Stimulated activated memory B cell treated with anti-CD40 and anti-IgM and Interleukin-4, amounts not matched to agents 10 μg/mL and 1 μg/mL and 100 μg/mL, for 72 hours (primary cell): ENCODE results near the gene IGSF21.

Source experiments
- ATAC-seq: fragments of 150-1000 bp; cut with Tn5 transposase; 2 replicates; pipeline ENCODE4 v1.10.0; 2021
- H3K27ac Mint-ChIP-seq: one replicate; pipeline ENCODE4 v1.8.0; 2022; ENCODE audit warnings: mild to moderate bottlenecking, mixed read lengths
- H3K27me3 Mint-ChIP-seq: one replicate; pipeline ENCODE4 v1.8.0; 2022; ENCODE audit warnings: mixed read lengths
- H3K36me3 Mint-ChIP-seq: one replicate; pipeline ENCODE4 v1.8.0; 2022; ENCODE audit warnings: mixed read lengths
- H3K4me1 Mint-ChIP-seq: one replicate; pipeline ENCODE4 v1.8.0; 2022; ENCODE audit warnings: mixed read lengths
- H3K4me3 Mint-ChIP-seq: one replicate; pipeline ENCODE4 v1.8.0; 2022; ENCODE audit warnings: mild to moderate bottlenecking, moderate library complexity, mixed read lengths
- H3K9me3 Mint-ChIP-seq: one replicate; pipeline ENCODE4 v1.8.0; 2022; ENCODE audit warnings: mixed read lengths

IGSF21 gene

DNA sequence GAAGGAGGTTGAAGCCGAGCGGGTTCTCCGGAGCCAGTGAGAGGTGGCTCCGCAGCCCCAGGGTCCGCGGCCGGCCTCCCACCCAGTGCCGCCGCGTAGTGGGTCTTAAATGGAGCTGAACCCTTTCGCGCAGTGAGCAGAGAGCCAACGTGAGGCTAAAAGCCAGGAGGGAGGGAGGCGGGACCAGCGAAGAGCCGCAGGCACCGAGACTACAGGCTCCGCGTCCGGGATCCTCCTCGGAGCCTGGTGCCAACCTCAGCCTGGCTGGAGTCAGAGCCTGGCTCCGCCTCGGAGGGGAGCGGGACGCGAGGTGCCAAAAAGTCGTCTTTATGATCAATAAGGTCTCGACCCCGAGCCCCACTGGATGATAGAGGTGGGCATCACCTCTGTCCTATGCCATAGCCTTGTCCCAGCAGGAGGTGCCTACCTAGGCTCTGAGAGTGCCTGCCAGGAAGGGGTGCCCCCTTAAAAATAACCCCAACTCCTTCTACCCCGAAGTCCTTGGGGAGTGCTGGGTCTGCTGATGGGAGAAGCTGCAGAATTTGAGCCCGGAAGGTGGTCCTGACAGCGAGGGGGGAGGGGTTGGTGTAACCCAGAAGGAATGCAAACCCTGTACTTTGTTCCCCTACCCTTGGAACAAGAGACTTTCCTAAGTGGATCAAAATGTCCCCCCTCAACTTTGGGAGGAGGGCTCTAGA, 1.6 kb downstream of the IGSF21 start:
- H3K4me3 Mint-ChIP-seq = no peak overlapping the region
- peaks cover 73% of the 10 kb centered on the region for H3K27me3 Mint-ChIP-seq
- no peak overlapping the region for H3K27ac Mint-ChIP-seq
- no peak for ATAC-seq
- H3K36me3 Mint-ChIP-seq = no peaks in the 10 kb centered on the region
- H3K4me1 Mint-ChIP-seq = peaks cover 8% of the 10 kb centered on the region
- no peaks in the 10 kb centered on the region for H3K9me3 Mint-ChIP-seq

DNA sequence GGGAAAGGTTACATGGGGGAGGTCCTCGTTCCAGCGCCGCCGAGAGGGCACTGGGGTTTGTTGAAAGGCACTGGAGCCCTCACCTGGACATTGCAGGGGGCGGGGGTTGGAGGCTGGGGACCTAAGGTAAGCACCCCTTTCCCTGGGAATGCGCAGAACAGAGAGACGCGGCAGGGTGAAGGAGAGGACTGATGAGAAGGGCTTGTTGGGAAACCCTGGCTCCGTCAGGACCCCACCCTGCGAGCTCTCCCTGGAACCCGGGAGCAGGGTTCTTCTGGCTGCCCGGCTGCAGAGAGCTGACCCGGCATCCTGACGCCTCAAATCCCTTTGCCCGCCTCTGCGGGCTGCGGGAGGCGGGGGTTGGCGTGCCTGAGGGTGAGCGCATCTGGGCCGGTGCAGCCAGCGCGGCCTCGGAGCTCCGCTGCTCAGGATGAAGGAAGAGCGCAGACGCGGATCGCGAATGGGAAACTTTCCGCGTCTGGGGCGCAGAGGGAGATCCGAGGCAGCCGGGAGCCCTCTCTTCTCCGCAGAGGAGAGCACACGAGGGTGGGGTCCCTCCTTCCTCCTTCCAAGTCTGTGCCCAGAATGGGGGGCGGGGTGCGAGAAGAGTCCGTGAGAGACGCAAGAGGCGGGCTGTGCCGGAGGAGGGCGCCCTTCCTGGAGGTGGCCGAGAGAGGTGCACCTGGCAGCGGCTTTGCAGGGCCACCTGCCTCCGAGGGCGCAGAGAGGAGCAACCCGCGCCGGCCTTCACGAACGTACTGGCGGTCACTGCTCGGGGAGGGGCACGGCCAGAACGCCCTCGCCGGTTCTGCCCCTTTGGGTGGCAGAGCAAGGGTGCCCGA, 2.4 kb downstream of the IGSF21 start:
- peaks cover 76% of the 10 kb centered on the region for H3K27me3 Mint-ChIP-seq
- ATAC-seq = no peak

DNA sequence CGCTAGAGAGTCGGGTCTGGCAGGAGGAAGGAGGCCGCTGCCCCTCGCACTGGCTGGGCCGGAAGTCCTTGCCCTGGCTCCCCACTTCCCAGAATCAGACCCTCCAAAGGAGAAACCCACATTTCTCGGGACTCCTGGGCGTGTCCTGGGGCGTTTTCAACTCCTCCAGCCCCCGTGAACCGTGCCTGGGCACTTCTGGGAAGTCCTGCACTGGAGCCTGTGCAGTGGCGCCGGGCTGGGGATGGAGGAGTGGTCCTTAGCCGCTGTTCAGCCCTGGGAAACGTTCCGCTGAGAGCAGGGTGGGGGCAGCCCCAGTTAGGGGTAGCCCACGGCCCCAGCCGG, 3.0 kb downstream of the IGSF21 start:
- Mint-ChIP-seq H3K36me3 (no peaks in the 10 kb centered on the region), H3K27me3 (peaks cover 81% of the 10 kb centered on the region), H3K27ac (no peak overlapping the region), H3K4me3 (no peak overlapping the region), H3K4me1 (peaks cover 8% of the 10 kb centered on the region), H3K9me3 (no peaks in the 10 kb centered on the region)
- no peak for ATAC-seq

More for the DNA sequence above, 2.4 kb downstream of the IGSF21 start:
- Mint-ChIP-seq H3K36me3 (no peaks in the 10 kb centered on the region), H3K4me3 (peak overlapping the region; percentile 19), H3K27ac (no peak overlapping the region), H3K9me3 (no peaks in the 10 kb centered on the region), H3K4me1 (peaks cover 8% of the 10 kb centered on the region)

DNA sequence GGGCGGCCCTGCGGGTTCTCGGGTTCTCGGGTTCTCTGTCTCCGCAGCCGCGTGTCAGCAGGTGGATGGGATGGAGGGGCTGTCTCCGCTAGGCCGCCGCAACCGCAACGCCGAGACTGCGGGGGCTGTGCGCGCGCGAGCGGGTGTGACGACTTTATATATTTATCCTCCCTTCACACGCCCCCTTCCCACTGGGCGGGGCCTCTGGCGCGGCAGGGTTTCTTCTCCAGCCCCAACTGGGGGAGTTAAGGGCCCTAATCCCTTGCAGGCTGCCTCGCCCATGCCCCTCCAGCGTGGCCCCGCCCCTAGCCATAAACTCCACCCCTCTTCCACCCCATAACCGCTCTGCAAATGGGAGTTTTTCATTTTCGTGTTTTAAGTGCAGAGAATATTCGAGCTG, 3.4 kb downstream of the IGSF21 start:
- Mint-ChIP-seq H3K9me3 (no peaks in the 10 kb centered on the region), H3K4me1 (peaks cover 8% of the 10 kb centered on the region), H3K4me3 (peak overlapping the region; percentile 10), H3K27ac (no peak overlapping the region), H3K36me3 (no peaks in the 10 kb centered on the region), H3K27me3 (peaks cover 84% of the 10 kb centered on the region)
- no peak for ATAC-seq

DNA sequence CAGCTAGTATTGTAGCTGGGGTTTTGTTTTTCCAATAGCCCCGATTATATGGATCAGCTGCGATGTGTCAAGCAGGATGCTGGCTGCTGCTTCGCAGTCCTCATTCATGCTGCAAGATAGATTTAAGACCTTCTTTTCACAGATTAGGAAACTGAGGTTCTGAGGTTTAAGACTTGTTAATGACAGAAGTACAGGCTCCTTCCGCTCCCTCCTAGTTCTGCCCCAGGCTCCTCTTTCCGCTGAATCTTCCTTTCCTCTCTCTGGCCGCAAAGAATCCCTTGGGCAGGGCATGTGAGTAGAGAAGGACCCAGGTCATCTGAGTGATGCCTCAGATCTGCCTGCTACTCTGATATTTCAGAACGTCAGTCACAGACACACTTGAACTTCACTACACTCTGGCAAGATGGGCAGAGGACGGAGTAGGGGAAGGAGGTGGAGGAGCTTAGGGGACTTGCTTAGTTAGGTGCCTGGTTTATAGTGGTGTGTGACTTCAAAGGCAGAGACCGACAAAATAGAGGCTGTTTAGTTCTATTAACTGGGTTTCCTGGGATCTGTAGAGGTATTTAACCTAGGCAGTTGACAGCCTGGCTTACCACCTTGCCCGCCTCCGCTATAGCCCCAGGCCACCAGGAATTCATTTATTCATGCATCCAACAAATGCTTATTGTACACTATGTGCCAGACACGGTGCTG, 4.2 kb downstream of the IGSF21 start:
- Mint-ChIP-seq H3K27me3 (peaks cover 84% of the 10 kb centered on the region), H3K4me3 (no peak overlapping the region), H3K4me1 (peaks cover 8% of the 10 kb centered on the region), H3K9me3 (no peaks in the 10 kb centered on the region), H3K27ac (no peak overlapping the region), H3K36me3 (no peaks in the 10 kb centered on the region)
- no peak for ATAC-seq

DNA sequence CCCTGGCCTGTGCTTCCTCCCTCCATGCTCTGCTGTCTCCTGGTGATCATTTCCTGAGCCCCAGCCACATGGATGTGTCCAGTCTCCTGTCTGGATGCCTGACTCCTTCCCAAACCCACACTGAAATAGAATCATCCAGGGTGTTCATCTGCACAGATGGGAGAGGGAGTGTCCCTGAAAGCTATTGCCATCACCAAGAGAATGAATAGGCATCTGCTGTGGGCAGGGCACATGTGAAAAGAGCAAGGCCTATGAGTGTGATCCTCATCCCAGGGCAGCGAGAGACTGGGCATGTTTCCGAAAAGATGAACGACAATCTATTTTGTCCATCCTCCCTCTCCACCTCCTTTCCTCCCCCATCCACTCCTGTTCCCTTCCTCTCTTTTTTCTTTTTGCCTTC, 5.0 kb downstream of the IGSF21 start:
- Mint-ChIP-seq H3K4me3 (no peak overlapping the region), H3K27ac (no peak overlapping the region), H3K9me3 (no peaks in the 10 kb centered on the region), H3K36me3 (no peaks in the 10 kb centered on the region), H3K27me3 (peaks cover 80% of the 10 kb centered on the region), H3K4me1 (peaks cover 8% of the 10 kb centered on the region)
- no peak for ATAC-seq

DNA sequence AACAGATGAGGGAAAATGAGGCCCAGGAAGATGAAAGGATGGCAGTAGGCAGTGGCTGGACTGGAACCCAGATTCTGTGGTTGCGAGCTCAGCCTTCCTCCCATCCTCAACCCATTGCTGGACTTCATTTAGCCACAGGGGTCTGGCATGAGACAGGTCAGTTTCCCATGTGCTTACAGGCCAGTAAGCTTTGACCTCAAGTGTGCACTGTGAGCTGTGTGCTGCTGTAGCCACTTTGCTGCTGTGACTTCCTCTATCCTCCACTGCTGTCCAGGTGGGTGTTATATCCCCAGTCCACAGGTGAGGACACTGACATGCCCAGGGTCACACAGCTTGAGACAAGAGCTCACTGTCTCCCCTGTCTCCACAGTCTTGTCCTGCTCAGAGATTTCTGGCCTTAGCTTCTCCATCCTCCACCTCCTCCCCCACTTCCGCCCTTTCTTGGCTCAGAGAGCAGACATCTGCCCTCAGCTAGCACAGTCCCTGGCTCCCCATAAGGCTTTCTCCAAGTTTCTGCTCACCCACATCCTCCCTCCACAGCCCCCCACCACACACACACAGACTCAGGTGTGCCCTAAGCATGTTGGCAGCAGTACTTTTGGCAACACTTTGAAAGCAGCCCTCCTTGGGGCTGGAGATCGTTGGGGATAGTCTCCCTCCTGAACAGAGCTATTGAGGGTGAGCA, 7.3 kb downstream of the IGSF21 start:
- Mint-ChIP-seq H3K27me3 (peaks cover 57% of the 10 kb centered on the region), H3K36me3 (no peaks in the 10 kb centered on the region)

DNA sequence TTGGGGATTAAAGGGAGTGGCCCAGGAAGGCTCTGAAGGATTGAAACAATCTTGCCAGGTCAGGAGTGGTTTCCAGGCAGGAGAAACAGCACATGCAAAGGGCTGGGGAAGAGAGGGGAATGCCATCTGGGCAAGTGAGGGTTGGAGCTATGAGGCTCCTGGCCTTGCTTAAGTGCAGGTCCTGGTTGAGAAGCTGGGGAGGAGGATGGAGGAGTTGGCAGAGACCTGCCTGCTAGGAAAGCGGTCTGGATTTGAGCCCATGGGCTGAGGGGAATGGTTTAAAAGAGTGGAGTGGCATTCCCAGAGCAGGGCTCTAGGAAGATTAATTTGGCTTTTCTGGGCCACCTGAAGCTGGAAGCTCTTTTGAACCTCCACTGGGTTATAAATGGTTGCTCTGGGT, 9.2 kb downstream of the IGSF21 start:
- peaks cover 41% of the 10 kb centered on the region for H3K27me3 Mint-ChIP-seq
- H3K27ac Mint-ChIP-seq = no peak overlapping the region
- H3K36me3 Mint-ChIP-seq = no peaks in the 10 kb centered on the region
- ATAC-seq = no peak
- no peaks in the 10 kb centered on the region for H3K9me3 Mint-ChIP-seq
- H3K4me1 Mint-ChIP-seq = no peaks in the 10 kb centered on the region
- H3K4me3 Mint-ChIP-seq = no peak overlapping the region

More for the DNA sequence above, 7.3 kb downstream of the IGSF21 start:
- H3K27ac Mint-ChIP-seq = no peak overlapping the region
- H3K4me1 Mint-ChIP-seq = peaks cover 5% of the 10 kb centered on the region
- no peak overlapping the region for H3K4me3 Mint-ChIP-seq
- H3K9me3 Mint-ChIP-seq = no peaks in the 10 kb centered on the region
- ATAC-seq = no peak

DNA sequence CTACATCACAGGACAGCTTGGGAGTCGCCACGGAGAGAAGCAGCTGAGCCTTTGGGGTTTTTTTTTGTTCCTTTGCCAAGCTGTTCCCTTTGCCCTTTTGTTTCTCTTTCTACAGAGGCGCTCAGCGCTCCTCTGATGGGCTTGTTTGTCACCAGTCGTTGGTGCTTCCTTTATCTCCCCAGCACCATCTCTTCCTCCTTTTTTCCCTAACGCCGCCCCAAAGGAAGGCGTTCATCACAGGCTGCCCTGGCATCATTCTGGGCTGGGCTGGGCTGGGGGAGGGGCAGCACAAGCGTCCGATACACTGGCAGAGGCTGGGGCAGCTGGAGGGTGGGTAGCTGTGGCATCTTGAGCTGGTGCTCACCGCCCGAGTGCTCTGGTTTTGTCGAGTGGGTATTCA, 10.5 kb downstream of the IGSF21 start:
- Mint-ChIP-seq H3K9me3 (no peaks in the 10 kb centered on the region), H3K4me3 (no peak overlapping the region), H3K4me1 (no peaks in the 10 kb centered on the region), H3K27me3 (peaks cover 28% of the 10 kb centered on the region), H3K27ac (no peak overlapping the region), H3K36me3 (no peaks in the 10 kb centered on the region)
- ATAC-seq = no peak

DNA sequence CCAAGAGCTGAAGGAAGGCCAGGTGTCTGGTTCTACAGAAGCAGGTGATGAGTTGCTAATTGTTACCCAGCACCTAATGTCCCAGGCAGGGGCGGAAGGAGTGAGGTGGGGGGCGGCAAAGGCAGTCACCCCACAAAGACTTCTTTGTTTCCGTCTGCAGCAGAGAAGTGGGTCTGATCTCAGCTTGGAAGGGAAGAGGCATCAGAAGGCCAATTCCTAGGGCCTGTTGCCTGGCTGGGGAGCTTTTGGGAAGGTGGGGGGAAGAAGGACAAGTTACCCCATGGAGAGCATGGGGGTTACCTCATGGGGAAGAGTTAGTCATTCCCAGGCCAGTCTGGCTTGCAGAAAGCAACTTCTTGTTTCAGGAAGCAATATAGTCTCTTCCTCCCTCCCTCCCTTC, 10.9 kb downstream of the IGSF21 start:
- Mint-ChIP-seq H3K4me1 (no peaks in the 10 kb centered on the region), H3K27me3 (peaks cover 24% of the 10 kb centered on the region)

DNA sequence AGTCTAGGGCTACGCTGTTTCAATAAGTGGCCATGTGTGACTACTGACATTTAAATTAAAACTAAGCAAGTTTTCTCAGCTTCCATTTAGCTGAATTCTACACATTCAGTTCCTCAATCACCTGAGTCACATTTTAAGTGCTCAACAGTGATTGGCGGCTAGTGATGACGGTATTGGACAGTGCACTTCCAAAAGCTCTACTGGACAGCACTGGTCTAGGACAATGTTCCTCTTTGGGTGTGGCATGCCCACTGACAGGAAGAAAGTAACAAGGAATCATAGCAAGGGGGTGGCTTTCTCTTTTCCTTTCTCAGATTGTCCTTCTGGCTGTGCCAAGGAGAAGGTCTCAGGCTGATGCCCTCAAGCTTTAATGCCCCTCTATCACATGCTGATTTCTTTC, 11.7 kb downstream of the IGSF21 start:
- Mint-ChIP-seq H3K27me3 (peaks cover 24% of the 10 kb centered on the region), H3K36me3 (no peaks in the 10 kb centered on the region), H3K27ac (no peak overlapping the region), H3K4me3 (no peak overlapping the region), H3K9me3 (no peaks in the 10 kb centered on the region), H3K4me1 (no peaks in the 10 kb centered on the region)
- ATAC-seq = no peak

More for the DNA sequence above, 10.9 kb downstream of the IGSF21 start:
- Mint-ChIP-seq H3K27ac (no peak overlapping the region), H3K36me3 (no peaks in the 10 kb centered on the region), H3K9me3 (no peaks in the 10 kb centered on the region), H3K4me3 (no peak overlapping the region)
- no peak for ATAC-seq

DNA sequence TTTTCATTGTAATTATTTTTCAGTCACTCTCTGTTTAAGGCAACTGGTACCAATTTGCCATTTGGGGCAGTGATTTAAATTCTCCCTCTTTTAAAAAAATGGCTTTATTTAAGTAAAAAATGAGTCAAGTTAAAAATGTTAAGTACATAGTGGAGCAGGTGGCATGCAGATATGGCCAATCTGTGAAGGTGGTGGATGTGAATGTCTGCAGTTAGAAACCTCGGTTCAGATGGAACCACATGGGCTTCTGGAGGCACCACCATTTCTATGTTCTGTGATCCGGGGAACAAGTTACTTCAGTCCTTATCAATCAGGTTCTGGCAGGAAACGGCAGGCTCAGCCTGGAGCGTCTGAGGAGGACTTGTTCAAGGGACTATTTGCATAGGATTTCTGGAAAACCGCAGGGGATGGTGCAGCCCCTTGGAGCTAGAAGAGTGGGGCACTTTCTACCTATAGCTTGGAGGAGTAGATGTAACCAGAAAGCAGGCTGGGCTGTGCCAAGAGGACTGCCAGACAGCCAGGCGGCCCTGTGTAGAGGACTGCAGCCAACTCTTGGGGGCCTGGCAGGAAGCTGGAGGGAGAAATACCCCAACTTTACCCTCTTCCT, 12.3 kb downstream of the IGSF21 start:
- Mint-ChIP-seq H3K27me3 (peaks cover 23% of the 10 kb centered on the region), H3K27ac (no peak overlapping the region), H3K36me3 (no peaks in the 10 kb centered on the region), H3K9me3 (no peaks in the 10 kb centered on the region), H3K4me3 (no peak overlapping the region), H3K4me1 (no peaks in the 10 kb centered on the region)
- no peak for ATAC-seq

DNA sequence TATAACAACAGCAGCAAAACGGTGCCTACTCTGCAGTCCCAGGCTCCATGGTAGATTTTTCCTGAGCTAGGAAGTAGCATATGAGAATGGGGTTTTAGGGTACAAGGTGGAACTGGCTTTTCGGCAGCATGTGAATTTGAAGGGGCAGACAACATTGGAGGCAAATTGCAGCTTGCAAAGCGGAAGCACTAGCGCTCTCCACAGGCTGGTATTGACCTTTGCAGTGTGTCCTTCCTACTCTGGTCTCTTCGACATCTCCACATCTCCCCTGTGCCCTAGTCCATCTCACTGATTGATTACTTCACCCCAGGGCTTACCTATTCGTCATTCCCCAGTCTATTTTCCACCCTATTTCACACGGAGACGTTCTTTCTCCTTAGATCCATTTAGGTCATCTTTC, 13.0 kb downstream of the IGSF21 start:
- no peak overlapping the region for H3K4me3 Mint-ChIP-seq
- H3K27me3 Mint-ChIP-seq = peaks cover 16% of the 10 kb centered on the region

DNA sequence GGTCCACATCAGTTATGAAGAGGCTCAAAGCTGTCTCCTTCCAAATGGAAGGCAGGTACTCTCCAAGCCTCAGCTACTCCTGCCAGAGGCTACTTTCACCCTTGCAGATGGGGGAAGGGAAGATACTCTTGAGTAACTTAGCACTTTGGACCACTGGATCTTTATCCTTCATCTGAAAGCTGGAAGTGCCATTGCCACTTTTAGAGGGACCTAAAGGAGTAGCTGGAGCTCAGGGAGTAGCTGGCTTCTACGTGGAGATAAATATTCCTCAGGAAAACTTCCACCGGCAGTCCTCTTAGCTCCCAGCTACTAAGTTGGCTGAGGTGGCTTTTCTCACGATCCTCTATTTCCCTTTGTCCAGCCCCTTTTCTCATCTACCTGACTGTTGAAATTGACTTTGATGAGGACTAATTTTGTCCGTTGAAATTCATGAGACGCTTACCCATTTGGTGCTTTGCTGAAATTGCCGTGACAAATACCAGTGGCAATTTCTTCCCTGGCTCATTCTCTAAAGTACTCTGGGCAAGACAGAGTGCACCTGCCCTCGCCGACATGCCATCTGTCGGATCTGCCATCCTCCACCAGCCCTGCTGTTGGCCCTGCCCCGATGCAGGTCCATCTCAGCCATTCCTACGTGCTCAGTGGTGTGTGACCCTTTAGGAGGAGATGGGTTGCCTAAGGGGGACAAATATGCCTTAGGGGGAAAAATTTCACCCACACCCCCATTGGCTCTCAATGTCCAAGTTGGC, 13.6 kb downstream of the IGSF21 start:
- Mint-ChIP-seq H3K9me3 (no peaks in the 10 kb centered on the region), H3K4me1 (no peaks in the 10 kb centered on the region), H3K27me3 (peaks cover 9% of the 10 kb centered on the region), H3K36me3 (no peaks in the 10 kb centered on the region), H3K27ac (no peak overlapping the region), H3K4me3 (no peak overlapping the region)
- no peak for ATAC-seq

More for the DNA sequence above, 13.0 kb downstream of the IGSF21 start:
- H3K27ac Mint-ChIP-seq = no peak overlapping the region
- ATAC-seq = no peak
- H3K36me3 Mint-ChIP-seq = no peaks in the 10 kb centered on the region
- no peaks in the 10 kb centered on the region for H3K9me3 Mint-ChIP-seq
- H3K4me1 Mint-ChIP-seq = no peaks in the 10 kb centered on the region
